Measurements from ENCODE around the gene PCDHA6.
"Not testable (repeated sequence)": the region's sequence is repeated elsewhere in the genome, so short reads cannot be mapped to it uniquely, and the experiment has no call there.

Gene PCDHA6

DNA sequence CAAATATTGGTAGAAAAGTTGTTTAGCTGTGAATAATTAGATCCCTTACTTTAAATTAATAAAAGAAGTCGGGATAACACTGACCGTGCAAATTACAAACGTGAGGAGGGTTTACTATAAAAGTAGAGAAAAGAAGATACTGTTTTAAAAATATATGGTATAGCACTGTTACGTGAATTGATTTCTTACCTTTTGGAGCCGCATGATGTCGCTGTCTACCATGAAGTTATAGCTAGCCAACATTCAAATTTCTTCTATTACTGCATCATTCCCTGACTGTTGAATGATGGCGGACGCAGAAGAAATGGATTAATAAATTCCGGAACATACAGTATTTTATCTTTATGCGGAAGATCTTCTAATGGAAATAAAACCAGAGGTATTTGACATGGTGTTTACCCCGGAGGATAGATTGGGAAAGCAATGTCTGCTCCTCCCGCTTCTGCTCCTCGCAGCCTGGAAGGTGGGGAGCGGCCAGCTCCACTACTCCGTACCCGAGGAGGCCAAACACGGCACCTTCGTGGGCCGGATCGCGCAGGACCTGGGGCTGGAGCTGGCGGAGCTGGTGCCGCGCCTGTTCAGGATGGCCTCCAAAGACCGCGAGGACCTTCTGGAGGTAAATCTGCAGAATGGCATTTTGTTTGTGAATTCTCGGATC lies at the start of gene PCDHA6:
TSS of gene PCDHA6 (plus strand) at position 257 of the 658 bp plus-strand sequence. CDS start at position 389, 132 bp downstream.
- DNase-seq, result no peak

GRCh38 chr5:140780512-140780911 lies 47.2 kb upstream of the PCDHA6 start:
- DNase-seq, result no peak

DNA sequence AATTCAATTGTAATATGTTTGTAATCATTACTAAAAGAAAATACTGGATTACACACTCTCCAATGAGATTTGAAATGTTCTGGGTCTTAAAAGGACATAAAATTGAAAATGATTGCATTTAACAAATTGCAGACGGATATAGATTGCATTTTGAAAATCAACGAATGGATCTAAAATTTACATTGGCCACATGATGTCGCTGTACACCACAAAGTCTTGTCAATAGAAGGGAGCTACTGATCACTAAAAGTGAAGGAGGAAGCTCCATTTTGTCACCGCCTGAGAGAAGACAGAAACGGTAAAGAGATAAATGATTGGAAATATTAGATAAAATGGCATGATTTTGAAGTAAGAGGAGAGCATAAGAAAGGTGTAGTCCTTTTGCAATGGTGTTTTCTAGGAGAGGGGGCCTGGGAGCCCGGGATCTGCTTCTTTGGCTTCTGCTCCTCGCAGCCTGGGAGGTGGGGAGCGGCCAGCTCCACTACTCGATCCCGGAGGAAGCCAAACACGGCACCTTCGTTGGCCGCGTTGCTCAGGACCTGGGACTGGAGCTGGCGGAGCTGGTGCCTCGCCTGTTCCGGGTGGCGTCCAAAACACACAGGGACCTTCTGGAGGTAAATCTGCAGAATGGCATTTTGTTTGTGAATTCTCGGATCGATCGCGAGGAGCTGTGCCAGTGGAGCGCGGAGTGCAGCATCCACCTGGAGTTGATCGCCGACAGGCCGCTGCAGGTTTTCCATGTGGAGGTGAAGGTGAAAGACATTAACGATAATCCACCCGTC lies 41.7 kb upstream of the PCDHA6 start, which contains the start of gene PCDHA1:
TSS of gene PCDHA1 (plus strand) at position 236 of the 782 bp plus-strand sequence.
- DNase-seq, result no peak

DNA sequence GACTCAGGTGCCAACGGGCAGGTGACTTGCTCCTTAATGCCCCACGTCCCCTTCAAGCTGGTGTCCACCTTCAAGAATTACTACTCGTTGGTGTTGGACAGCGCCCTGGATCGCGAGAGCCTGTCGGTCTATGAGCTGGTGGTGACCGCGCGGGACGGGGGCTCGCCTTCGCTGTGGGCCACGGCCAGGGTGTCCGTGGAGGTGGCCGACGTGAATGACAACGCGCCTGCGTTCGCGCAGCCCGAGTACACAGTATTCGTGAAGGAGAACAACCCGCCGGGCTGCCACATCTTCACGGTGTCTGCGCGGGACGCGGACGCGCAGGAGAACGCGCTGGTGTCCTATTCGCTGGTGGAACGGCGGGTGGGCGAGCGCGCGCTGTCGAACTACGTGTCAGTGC lies 40.3 kb upstream of the PCDHA6 start:
- DNase-seq, result not testable (repeated sequence)

DNA sequence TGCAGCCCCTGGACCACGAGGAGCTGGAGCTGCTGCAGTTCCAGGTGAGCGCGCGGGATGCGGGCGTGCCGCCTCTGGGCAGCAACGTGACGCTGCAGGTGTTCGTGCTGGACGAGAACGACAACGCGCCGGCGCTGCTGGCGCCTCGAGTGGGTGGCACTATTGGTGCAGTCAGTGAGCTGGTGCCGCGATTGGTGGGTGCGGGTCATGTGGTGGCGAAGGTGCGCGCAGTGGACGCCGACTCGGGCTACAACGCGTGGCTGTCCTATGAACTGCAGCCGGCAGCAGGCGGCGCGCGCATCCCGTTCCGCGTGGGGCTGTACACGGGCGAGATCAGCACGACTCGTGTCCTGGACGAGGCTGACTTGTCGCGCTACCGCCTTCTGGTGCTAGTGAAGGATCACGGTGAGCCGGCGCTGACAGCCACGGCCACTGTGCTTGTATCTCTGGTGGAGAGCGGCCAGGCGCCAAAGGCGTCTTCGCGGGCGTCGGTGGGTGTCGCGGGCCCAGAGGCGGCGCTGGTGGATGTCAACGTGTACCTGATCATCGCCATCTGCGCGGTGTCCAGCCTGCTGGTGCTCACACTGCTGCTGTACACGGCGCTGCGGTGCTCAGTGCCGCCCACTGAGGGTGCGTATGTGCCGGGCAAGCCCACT lies 39.8 kb upstream of the PCDHA6 start:
- DNase-seq, result not testable (repeated sequence)

- no peak for DNase-seq
Measured at GRCh38 chr5:140791089-140791488, 36.7 kb upstream of the PCDHA6 start.

DNA sequence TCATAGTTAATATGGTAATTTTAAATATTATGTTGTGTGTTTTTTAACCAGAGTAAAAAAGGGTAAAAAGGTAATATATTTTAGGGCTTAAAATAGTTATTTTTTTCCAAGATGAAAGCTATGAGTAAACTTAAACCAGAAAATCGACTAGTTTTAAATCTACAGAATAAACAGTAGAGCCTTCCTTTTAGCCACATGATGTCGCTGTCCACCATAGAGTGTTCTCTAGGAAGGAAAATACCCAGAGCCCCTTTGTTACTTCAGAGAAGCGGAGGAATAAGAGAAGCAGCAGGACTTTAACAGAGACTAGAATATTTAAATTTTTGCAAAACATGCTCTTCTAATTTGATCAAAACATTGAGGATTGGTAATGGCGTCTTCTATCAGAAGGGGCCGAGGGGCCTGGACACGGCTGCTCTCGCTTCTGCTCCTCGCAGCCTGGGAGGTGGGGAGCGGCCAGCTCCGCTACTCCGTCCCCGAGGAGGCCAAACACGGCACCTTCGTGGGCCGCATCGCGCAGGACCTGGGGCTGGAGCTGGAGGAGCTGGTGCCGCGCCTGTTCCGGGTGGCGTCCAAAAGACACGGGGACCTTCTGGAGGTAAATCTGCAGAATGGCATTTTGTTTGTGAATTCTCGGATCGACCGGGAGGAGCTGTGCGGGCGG lies 33.0 kb upstream of the PCDHA6 start, which contains the start of gene PCDHA2:
TSS of gene PCDHA2 (plus strand) at position 258 of the 664 bp plus-strand sequence.
- no peak for DNase-seq

DNA sequence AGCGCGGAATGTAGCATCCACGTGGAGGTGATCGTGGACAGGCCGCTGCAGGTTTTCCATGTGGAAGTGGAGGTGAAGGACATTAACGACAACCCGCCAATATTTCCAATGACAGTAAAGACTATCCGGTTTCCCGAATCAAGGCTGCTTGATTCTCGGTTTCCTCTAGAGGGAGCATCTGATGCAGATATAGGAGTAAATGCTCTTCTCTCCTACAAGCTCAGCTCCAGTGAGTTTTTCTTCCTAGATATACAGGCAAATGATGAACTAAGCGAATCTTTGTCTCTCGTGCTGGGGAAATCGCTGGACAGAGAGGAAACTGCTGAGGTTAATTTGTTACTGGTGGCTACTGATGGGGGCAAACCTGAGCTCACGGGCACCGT lies 32.5 kb upstream of the PCDHA6 start:
- no peak for DNase-seq

GRCh38 chr5:140796072-140796717 lies 31.6 kb upstream of the PCDHA6 start:
- not testable (repeated sequence) for DNase-seq

DNA sequence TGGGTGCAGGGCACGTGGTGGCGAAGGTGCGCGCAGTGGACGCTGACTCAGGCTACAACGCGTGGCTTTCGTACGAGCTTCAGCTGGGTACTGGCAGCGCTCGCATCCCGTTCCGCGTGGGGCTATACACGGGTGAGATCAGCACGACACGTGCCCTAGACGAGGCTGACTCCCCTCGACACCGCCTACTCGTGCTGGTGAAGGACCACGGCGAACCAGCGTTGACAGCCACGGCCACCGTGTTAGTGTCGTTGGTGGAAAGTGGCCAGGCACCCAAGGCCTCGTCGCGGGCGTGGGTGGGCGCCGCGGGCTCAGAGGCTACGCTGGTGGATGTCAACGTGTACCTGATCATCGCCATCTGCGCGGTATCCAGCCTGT lies 31.1 kb upstream of the PCDHA6 start:
- DNase-seq, result no peak

GRCh38 chr5:140800816-140801493 lies 26.8 kb upstream of the PCDHA6 start, which contains the start of gene PCDHA3:
Gene PCDHA3, plus strand, starts transcription at chr5:140801057.
- DNase-seq, result no peak

GRCh38 chr5:140801494-140801841 lies 26.3 kb upstream of the PCDHA6 start:
- DNase-seq, result no peak

DNA sequence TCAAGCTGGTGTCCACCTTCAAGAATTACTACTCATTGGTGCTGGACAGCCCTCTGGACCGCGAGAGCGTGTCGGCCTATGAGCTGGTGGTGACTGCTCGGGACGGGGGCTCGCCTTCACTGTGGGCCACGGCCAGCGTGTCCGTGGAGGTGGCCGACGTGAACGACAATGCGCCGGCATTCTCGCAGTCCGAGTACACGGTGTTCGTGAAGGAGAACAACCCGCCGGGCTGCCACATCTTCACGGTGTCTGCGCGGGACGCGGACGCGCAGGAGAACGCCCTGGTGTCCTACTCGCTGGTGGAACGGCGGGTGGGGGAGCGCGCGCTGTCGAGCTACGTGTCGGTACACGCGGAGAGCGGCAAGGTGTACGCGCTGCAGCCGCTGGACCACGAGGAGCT lies 25.4 kb upstream of the PCDHA6 start:
- not testable (repeated sequence) for DNase-seq

DNA sequence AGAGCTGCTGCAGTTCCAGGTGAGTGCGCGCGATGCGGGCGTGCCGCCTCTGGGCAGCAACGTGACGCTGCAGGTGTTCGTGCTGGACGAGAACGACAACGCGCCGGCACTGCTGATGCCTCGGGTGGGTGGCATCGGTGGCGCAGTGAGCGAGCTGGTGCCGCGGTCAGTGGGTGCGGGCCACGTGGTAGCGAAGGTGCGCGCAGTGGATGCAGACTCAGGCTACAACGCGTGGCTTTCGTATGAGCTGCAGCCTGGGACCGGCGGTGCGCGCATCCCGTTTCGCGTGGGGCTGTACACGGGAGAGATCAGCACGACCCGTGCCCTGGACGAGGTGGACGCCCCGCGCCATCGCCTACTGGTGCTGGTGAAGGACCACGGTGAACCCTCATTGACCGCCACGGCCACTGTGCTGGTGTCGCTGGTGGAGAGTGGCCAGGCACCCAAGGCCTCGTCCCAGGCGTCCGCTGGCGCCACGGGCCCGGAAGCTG lies 24.9 kb upstream of the PCDHA6 start:
- DNase-seq, result no peak

DNA sequence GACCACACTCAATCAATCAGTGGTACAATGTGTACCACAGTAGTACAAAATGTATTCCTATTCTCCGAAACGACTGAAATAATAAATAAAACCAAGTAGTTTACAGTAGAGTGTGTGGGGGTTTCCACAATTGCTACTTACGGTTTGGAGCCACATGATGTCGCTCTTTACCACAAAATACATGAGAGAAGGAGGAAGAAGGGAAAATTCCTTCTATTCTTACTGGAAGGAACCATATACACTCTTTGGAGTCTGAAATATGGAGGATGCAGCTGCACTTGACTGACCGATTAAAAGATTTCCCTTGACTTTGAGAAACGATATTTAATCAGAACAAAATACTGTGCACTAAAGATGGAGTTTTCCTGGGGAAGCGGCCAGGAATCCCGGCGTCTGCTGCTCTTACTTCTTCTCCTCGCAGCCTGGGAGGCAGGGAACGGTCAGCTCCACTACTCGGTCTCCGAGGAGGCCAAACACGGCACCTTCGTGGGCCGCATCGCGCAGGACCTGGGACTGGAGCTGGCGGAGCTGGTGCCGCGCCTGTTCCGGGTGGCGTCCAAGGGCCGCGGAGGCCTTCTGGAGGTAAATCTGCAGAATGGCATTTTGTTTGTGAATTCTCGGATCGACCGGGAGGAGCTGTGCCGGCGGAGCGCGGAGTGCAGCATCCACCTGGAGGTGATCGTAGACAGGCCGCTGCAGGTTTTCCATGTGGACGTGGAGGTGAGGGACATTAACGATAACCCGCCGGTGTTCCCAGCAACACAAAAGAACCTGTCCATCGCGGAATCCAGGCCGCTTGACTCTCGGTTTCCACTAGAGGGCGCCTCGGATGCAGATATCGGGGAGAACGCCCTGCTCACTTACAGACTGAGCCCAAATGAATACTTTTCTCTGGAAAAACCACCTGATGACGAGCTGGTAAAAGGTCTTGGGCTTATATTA lies 20.7 kb upstream of the PCDHA6 start, which contains the start of gene PCDHA4:
TSS of gene PCDHA4 (plus strand) at position 235 of the 942 bp plus-strand sequence.
- no peak for DNase-seq

DNA sequence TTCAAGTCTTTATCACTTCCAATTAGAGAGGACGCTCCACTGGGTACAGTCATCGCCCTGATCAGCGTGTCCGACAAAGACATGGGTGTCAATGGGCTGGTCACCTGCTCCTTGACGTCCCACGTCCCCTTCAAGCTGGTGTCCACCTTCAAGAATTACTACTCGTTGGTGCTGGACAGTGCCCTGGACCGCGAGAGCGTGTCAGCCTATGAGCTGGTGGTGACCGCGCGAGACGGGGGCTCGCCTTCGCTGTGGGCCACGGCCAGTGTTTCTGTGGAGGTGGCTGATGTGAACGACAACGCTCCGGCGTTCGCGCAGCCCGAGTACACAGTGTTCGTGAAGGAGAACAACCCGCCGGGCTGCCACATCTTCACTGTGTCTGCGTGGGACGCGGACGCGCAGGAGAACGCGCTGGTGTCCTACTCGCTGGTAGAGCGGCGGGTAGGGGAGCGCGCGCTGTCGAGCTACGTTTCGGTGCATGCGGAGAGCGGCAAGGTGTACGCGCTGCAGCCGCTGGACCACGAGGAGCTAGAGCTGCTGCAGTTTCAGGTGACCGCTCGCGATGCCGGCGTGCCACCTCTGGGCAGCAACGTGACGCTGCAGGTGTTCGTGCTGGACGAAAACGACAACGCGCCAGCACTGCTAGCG lies 19.4 kb upstream of the PCDHA6 start:
- not testable (repeated sequence) for DNase-seq

DNA sequence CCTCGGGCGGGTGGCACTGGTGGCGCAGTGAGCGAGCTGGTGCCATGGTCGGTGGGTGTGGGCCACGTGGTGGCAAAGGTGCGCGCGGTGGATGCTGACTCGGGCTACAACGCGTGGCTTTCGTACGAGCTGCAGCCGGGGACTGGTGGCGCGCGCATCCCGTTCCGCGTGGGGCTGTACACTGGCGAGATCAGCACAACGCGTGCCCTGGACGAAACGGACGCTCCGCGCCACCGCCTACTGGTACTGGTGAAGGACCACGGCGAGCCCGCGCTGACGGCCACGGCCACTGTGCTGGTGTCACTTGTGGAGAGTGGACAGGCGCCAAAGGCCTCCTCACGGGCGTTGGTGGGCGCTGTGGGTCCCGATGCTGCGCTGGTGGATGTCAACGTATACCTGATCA lies 18.9 kb upstream of the PCDHA6 start:
- DNase-seq, result no peak

DNA sequence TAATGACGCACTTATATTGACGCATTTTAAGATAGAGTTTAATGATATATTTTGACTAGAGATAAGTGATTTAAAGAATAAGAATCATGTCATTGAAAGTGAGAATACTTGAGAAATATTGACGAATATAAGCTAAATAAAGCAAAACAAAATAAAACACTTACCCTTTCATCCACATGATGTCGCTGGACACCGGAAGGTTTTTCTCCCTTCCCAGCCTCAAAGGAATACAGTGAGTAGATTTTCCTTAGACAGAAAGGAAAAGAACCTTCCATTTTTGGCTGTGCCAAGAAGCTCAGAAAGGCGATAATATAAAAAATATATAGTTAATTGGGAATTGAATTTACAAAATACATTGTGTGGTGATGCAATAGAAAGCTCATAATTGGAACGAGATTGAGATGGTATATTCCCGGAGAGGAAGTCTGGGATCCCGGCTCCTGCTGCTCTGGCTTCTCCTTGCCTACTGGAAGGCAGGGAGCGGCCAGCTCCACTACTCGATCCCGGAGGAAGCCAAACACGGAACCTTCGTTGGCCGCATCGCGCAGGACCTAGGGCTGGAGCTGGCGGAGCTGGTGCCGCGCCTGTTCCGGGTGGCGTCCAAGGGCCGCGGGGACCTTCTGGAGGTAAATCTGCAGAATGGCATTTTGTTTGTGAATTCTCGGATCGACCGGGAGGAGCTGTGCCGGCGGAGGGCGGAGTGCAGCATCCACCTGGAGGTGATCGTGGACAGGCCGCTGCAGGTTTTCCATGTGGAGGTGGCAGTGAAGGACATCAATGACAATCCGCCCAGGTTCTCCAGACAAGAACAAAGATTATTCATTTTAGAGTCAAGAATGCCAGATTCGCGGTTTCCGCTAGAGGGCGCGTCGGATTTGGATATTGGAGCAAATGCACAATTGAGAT lies 6.1 kb upstream of the PCDHA6 start, which contains the start of gene PCDHA5:
TSS of gene PCDHA5 (plus strand) at position 239 of the 906 bp plus-strand sequence.
- no peak for DNase-seq

DNA sequence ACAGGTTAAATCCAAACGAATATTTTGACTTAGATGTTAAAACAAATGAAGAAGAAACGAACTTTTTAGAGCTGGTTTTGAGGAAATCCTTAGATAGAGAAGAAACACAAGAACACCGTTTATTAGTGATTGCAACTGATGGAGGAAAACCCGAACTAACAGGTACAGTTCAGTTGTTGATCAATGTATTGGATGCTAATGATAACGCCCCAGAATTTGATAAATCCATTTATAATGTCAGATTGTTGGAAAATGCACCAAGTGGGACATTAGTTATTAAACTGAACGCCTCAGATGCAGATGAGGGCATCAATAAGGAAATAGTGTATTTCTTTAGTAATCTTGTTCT lies 5.5 kb upstream of the PCDHA6 start:
- no peak for DNase-seq
